Osteocyte (in vitro differentiated cells): ENCODE data around the gene PROC. TPM values are rescaled to one million over a fixed set of nuclear protein-coding genes. Genes with fewer than 3 reads are reported as not detected.
A peak's percentile ranks its signal among the peaks of the same experiment; 100 is the strongest.

Source experiments
- DNase-seq: peaks from one replicate; pipeline ENCODE4 v3.0.0; 2021; ENCODE audit warnings: mixed read lengths; ENCODE audit not compliant: unreplicated experiment; ENCODE audit errors: extremely low spot score
- H3K27ac Mint-ChIP-seq: one replicate; pipeline ENCODE4 v1.8.0; 2021; ENCODE audit warnings: mild to moderate bottlenecking, mixed read lengths; ENCODE audit not compliant: unreplicated experiment
- H3K27me3 Mint-ChIP-seq: one replicate; pipeline ENCODE4 v1.8.0; 2021; ENCODE audit warnings: mixed read lengths; ENCODE audit not compliant: unreplicated experiment
- H3K36me3 Mint-ChIP-seq: one replicate; pipeline ENCODE4 v1.8.0; 2021; ENCODE audit warnings: mixed read lengths; ENCODE audit not compliant: unreplicated experiment
- H3K4me1 Mint-ChIP-seq: one replicate; pipeline ENCODE4 v1.8.0; 2021; ENCODE audit warnings: mixed read lengths; ENCODE audit not compliant: unreplicated experiment
- H3K4me3 Mint-ChIP-seq: one replicate; pipeline ENCODE4 v1.8.0; 2021; ENCODE audit warnings: mild to moderate bottlenecking, moderate library complexity, mixed read lengths; ENCODE audit not compliant: unreplicated experiment
- H3K9me3 Mint-ChIP-seq: one replicate; pipeline ENCODE4 v1.8.0; 2021; ENCODE audit warnings: mixed read lengths; ENCODE audit not compliant: unreplicated experiment
- total RNA-seq: library from RNA; stranded (reverse); gene quantifications from 2 replicates; pipeline ENCODE4 v1.2.1, GENCODE V29; 2021
- TF ChIP-seq, protein P1 (sequence below): fragments of 200-600 bp; sonication (generic); IDR thresholded peaks from 2 replicates; pipeline ENCODE4 v1.5.0; 2021; ENCODE audit warnings: antibody characterized with exemption, mild to moderate bottlenecking, moderate library complexity

Gene PROC
- total RNA-seq, 1 donor from 2014 or later, result 1.6 TPM

DNA sequence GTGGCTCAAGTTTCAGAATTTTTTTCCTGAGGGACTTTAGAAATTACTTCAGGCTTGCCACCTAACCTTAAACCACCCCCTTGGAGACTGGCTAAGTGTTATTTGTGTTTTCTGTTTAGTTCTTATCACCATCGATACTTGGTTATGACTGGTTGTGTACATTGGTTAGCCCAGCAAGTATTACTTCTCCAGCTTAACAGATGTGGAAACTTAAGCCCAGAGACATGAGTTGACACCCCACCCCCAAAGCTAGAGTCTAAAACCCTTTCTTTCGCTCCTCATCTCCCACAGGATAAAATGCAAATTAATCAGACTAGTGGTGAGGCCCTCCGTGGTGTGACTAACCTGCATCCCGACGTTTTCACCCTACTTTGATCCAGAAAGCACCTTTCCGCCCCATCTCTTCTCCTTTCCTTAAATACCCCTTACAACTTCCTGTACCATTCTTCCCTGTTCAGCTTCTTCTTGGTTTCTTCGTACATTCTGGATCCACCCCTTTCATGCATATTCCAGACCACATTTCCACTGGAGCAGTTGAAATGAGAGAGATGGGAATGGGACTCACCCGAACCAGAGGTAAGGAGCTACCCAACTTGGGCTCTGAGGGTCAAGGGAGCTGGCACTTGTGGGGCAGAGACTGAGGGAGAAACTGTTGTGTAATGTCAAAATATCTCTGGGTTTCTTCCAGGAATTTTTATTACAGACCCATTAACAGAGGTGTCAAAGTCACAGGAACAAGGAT is 29.6 kb upstream of the PROC start:
- TF ChIP-seq, protein P1, sequence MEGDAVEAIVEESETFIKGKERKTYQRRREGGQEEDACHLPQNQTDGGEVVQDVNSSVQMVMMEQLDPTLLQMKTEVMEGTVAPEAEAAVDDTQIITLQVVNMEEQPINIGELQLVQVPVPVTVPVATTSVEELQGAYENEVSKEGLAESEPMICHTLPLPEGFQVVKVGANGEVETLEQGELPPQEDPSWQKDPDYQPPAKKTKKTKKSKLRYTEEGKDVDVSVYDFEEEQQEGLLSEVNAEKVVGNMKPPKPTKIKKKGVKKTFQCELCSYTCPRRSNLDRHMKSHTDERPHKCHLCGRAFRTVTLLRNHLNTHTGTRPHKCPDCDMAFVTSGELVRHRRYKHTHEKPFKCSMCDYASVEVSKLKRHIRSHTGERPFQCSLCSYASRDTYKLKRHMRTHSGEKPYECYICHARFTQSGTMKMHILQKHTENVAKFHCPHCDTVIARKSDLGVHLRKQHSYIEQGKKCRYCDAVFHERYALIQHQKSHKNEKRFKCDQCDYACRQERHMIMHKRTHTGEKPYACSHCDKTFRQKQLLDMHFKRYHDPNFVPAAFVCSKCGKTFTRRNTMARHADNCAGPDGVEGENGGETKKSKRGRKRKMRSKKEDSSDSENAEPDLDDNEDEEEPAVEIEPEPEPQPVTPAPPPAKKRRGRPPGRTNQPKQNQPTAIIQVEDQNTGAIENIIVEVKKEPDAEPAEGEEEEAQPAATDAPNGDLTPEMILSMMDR, result no peak
- peaks cover 3% of the 10 kb centered on the region for H3K9me3 Mint-ChIP-seq
- H3K4me1 Mint-ChIP-seq, result peaks cover 41% of the 10 kb centered on the region
- no peaks in the 10 kb centered on the region for H3K36me3 Mint-ChIP-seq
- DNase-seq, result peak; percentile 15
- peak overlapping the region; percentile 96 for H3K27ac Mint-ChIP-seq
- H3K4me3 Mint-ChIP-seq, result peak overlapping the region; percentile 85
- no peaks in the 10 kb centered on the region for H3K27me3 Mint-ChIP-seq

DNA sequence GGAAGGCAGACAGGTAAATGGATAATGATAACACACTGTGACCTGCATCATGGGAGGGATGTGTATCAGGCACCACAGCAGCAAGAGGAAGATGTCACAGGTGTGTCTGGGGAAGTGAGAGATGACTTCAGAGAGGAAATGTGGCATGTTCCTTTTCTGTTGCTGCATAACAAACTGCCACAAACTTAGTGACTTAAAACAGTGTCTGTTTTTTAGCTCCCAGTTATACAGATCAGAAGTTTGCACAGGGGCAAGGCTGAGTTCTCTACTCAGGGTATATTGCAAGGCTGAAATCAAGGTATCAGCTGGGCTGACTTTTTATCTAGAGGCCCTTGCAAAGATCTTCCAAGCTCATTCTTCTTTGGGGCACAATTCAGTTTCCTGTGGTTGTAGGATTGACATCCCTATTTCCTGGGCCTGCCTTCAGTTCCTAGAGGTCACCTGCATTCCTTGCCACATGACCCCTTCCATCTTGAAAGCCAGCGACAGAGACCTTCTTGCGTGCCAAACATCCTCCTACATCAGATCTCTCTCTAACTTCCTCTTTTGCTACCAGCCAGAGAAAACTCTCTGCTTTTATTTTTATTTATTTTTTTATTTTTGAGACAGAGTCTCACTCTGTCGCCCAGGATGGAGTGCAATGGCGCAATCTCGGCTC is 28.3 kb upstream of the PROC start:
- peaks cover 3% of the 10 kb centered on the region for H3K36me3 Mint-ChIP-seq
- DNase-seq, result peak; percentile 13
- no peak overlapping the region for H3K27ac Mint-ChIP-seq
- no peaks in the 10 kb centered on the region for H3K27me3 Mint-ChIP-seq
- TF ChIP-seq, protein P1, result no peak
- peaks cover 3% of the 10 kb centered on the region for H3K9me3 Mint-ChIP-seq
- no peak overlapping the region for H3K4me3 Mint-ChIP-seq
- H3K4me1 Mint-ChIP-seq, result peaks cover 34% of the 10 kb centered on the region

DNA sequence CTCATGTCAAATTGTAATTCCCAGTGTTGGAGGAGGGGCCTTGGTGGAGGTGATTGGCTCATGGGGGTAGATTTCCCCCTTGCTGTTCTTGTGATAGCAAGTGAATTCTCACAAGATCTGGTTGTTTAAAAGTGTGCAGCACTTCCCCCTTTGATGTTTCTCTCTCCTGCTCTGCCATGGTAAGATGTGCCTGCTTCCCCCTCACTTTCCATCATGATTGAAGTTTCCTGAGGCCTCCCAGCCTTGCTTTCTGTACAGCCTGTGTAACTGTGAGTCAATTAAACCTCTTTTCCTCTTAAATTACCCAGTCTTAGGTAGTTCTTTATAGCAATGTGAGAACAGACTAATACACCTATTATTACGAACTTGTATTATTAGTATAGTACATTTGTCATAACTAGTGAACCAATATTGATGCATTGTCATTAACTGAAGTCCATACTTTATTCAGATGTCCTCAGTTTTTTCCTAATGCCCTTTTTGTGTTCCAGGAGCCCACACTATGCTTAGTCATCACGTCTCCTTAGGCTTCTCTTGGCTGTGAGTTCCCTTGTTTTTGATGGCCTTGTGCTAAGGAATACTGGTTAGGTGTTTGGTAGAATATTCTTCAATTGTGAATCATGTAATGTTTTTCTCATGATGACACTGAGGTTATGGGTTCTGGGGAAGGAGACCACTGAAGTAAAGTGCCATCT is 25.9 kb upstream of the PROC start:
- H3K9me3 Mint-ChIP-seq, result peaks cover 3% of the 10 kb centered on the region
- peak; percentile 8 for DNase-seq
- no peaks in the 10 kb centered on the region for H3K27me3 Mint-ChIP-seq
- H3K4me1 Mint-ChIP-seq, result peaks cover 16% of the 10 kb centered on the region
- TF ChIP-seq, protein P1, result no peak
- no peak overlapping the region for H3K4me3 Mint-ChIP-seq
- H3K27ac Mint-ChIP-seq, result no peak overlapping the region
- H3K36me3 Mint-ChIP-seq, result peaks cover 5% of the 10 kb centered on the region

DNA sequence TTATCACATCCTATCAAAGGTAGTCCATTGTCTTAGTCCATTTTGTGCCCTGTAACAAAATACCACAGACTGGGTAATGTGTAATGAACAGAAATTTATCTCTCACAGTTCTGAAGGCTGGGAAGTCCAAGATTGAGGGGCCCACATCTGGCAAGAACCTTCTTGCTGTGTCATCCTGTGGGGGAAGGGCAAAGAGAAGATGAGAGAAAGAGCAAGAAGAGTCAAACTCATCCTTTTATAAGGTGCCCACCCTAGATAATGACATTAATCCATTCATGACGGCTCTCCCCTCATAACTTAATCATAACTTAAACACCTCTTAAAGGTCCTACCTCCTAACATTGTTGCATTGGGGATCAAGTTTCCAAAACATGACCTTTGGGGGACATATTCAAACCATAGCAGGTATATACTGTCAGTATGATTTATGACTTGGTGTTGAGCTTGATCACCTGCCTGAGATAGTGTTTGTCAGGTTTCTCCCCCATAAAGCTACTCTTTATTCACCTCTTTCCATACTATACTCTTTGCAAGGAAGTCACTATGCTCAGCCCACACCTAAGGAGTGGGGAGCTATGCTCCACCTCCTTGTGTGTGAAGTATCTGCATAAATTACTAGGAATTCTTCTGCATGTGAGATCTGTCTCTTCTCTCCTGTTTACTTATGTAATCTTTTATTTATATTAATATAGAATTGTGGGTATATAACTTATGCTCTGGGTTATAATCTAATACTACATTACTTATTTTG is 25.2 kb upstream of the PROC start:
- no peak overlapping the region for H3K27ac Mint-ChIP-seq
- no peak overlapping the region for H3K4me3 Mint-ChIP-seq
- H3K27me3 Mint-ChIP-seq, result no peaks in the 10 kb centered on the region
- peaks cover 5% of the 10 kb centered on the region for H3K36me3 Mint-ChIP-seq
- H3K9me3 Mint-ChIP-seq, result peaks cover 3% of the 10 kb centered on the region
- no peak for DNase-seq
- TF ChIP-seq, protein P1, result no peak
- peaks cover 23% of the 10 kb centered on the region for H3K4me1 Mint-ChIP-seq
